Naive thymus-derived CD4-positive, alpha-beta T cell (primary cell): Measurements from ENCODE around the gene ADD3. TPM values are rescaled to one million over a fixed set of nuclear protein-coding genes. Genes with fewer than 3 reads are reported as not detected.
"Not testable (repeated sequence)": the region's sequence is repeated elsewhere in the genome, so short reads cannot be mapped to it uniquely, and the experiment has no call there.

Source experiments
- ATAC-seq: fragments of 150-1000 bp; cut with Tn5 transposase; 2 replicates; pipeline ENCODE4 v1.10.0; 2021; ENCODE audit warnings: mild to moderate bottlenecking, moderate library complexity
- CTCF ChIA-PET: fragments of 350-600 bp; sonication (Branson Sonifier 250); formaldehyde crosslinking; loops from one replicate; lab custom pipeline; 2021; ENCODE audit warnings: antibody characterized with exemption; lab: Charles Lee
- POLR2A ChIA-PET: fragments of 350-600 bp; sonication (Branson Sonifier 250); formaldehyde crosslinking; loops from one replicate; lab custom pipeline; 2021; ENCODE audit warnings: antibody characterized with exemption, inconsistent platforms; lab: Charles Lee
- DNase-seq, 9 donors: peaks; one replicate each; pipeline versions ENCODE4 v3.0.0 to v3.0.0-alpha.2; 2020 to 2022; ENCODE audit warnings: mixed read lengths in 1 of 9
- H3K27ac ChIP-seq: one replicate; pipeline ENCODE4 v1.7.0; 2013; ENCODE audit warnings: mild to moderate bottlenecking, low read depth, low read length, moderate library complexity
- H3K27me3 ChIP-seq, 2 donors: one replicate each; pipeline ENCODE4 v1.7.0; 2013; ENCODE audit warnings: low read length in 2 of 2, mild to moderate bottlenecking in 2 of 2, moderate library complexity in 2 of 2; ENCODE audit not compliant: control insufficient read depth in 2 of 2, insufficient read depth in 2 of 2
- H3K36me3 ChIP-seq, 3 experiments: 1 replicate in 2 of 3; 2 replicates in 1 of 3; pipeline ENCODE4 v1.7.0; 2013; ENCODE audit warnings: low read length in 3 of 3, mild to moderate bottlenecking in 3 of 3, moderate library complexity in 1 of 3; ENCODE audit not compliant: insufficient read depth in 3 of 3, control insufficient read depth in 2 of 3
- H3K4me1 ChIP-seq, 2 donors: one replicate each; pipeline ENCODE4 v1.7.0; 2013; ENCODE audit warnings: low read length in 2 of 2, mild to moderate bottlenecking in 2 of 2, moderate library complexity in 1 of 2; ENCODE audit not compliant: control insufficient read depth in 2 of 2, insufficient read depth in 2 of 2
- H3K4me3 ChIP-seq: 2 replicates; pipeline ENCODE4 v1.7.0; 2013; ENCODE audit warnings: mild to moderate bottlenecking, low read length
- H3K9me3 ChIP-seq, 3 experiments: 1 replicate in 2 of 3; 2 replicates in 1 of 3; pipeline ENCODE4 v1.7.0; 2013; ENCODE audit warnings: low read length in 3 of 3; ENCODE audit not compliant: control insufficient read depth in 2 of 3
- H3K27ac Mint-ChIP-seq, 9 donors: one replicate each; pipeline ENCODE4 v1.8.0; 2020 to 2022; ENCODE audit warnings: mixed read lengths in 9 of 9, mild to moderate bottlenecking in 8 of 9, moderate library complexity in 5 of 9, inconsistent platforms in 2 of 9
- H3K27me3 Mint-ChIP-seq, 5 donors: one replicate each; pipeline ENCODE4 v1.8.0; 2021 to 2022; ENCODE audit warnings: mixed read lengths in 5 of 5, mild to moderate bottlenecking in 1 of 5
- H3K36me3 Mint-ChIP-seq, 5 donors: one replicate each; pipeline ENCODE4 v1.8.0; 2020 to 2022; ENCODE audit warnings: mixed read lengths in 5 of 5, mild to moderate bottlenecking in 3 of 5, inconsistent platforms in 1 of 5
- H3K4me1 Mint-ChIP-seq, 7 donors: one replicate each; pipeline ENCODE4 v1.8.0; 2020 to 2022; ENCODE audit warnings: mixed read lengths in 7 of 7, mild to moderate bottlenecking in 3 of 7, inconsistent platforms in 1 of 7
- H3K4me3 Mint-ChIP-seq, 10 donors: one replicate each; pipeline ENCODE4 v1.8.0; 2020 to 2022; ENCODE audit warnings: mild to moderate bottlenecking in 10 of 10, mixed read lengths in 10 of 10, moderate library complexity in 6 of 10, inconsistent platforms in 2 of 10
- H3K9me3 Mint-ChIP-seq, 11 donors: one replicate each; pipeline ENCODE4 v1.8.0; 2020 to 2022; ENCODE audit warnings: mixed read lengths in 11 of 11, mild to moderate bottlenecking in 4 of 11, inconsistent platforms in 1 of 11, moderate library complexity in 1 of 11
- intact Hi-C, 2 donors: fragments of 100-400 bp; cut with micrococcal nuclease; formaldehyde crosslinking; loops; one replicate each; pipeline ENCODE4 v1.15.1; 2023
- polyA plus RNA-seq, 2 donors: library from polyadenylated mRNA; unstranded; fragments of 300-500 nt; fragmentation: Illumina TruSeq; gene quantifications; one replicate each; pipeline ENCODE4 v1.2.3, GENCODE V29; 2021
- total RNA-seq, 6 experiments: library from RNA in 5 of 6; stranded (reverse) in 5 of 6; gene quantifications; 1 replicate in 5 of 6; 2 replicates in 1 of 6; pipeline ENCODE4 v1.2.3 and lab custom pipeline; 2021 to 2026

The ADD3 gene
- total and polyA plus RNA-seq, 7 experiments from 2014 or later = 281 to 535 (median 450) TPM

DNA sequence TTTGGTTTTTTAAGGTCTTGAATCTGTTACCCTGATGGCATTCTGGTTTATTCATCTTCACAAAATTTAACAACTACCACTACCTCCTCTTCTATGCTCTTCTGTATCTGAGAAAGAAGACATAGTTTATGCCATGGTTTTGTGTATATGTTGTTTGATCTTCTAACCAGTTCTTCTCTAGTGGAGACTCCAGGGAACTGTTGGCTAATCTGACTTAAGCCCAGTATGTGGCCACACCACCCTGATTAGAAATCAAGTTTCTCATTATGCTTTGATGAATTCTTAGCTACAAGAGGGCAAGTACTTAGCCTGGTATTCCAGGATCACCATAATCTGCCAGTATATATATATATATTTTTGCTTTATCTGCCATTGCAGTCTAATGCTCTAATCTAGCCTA lies 100.1 kb downstream of the ADD3 start:
- H3K36me3 Mint-ChIP-seq = peaks cover 4 to 56% (median 26%) of the 10 kb centered on the region in 5 donors
- H3K4me3 Mint-ChIP-seq = no peak overlapping the region
- no peak overlapping the region for H3K4me3 ChIP-seq
- no peak overlapping the region for H3K27ac ChIP-seq
- POLR2A ChIA-PET = interaction anchor here (0.8 to 1.0 kb wide), 3 partner anchors 11 to 99 kb away, joined by 3 to 4 read pairs (median 4); no protein-coding TSS in a partner anchor
- ATAC-seq = no peak
- intact Hi-C loops = loop anchor here (2.0 to 10.0 kb wide), 4 partner anchors 13 to 223 kb away; no protein-coding TSS in a partner anchor
- H3K27me3 ChIP-seq = no peaks in the 10 kb centered on the region
- H3K9me3 Mint-ChIP-seq = no peaks in the 10 kb centered on the region
- peaks cover 0 to 4% of the 10 kb centered on the region in 2 donors for H3K4me1 ChIP-seq
- peaks cover 0 to 42% (median 0%) of the 10 kb centered on the region in 3 experiments for H3K36me3 ChIP-seq
- no peaks in the 10 kb centered on the region for H3K27me3 Mint-ChIP-seq
- peaks cover 18 to 71% (median 57%) of the 10 kb centered on the region in 7 donors for H3K4me1 Mint-ChIP-seq
- CTCF ChIA-PET = interaction anchor here (0.7 to 2.2 kb wide), 7 partner anchors 9 to 224 kb away, joined by 3 to 9 read pairs (median 4); no protein-coding TSS in a partner anchor
- H3K27ac Mint-ChIP-seq = peak overlapping the region in 7 of 9 donors; percentile 2 to 77 (median 33)
- no peaks in the 10 kb centered on the region for H3K9me3 ChIP-seq
- DNase-seq = peak in 1 of 9 donors; percentile 11

DNA sequence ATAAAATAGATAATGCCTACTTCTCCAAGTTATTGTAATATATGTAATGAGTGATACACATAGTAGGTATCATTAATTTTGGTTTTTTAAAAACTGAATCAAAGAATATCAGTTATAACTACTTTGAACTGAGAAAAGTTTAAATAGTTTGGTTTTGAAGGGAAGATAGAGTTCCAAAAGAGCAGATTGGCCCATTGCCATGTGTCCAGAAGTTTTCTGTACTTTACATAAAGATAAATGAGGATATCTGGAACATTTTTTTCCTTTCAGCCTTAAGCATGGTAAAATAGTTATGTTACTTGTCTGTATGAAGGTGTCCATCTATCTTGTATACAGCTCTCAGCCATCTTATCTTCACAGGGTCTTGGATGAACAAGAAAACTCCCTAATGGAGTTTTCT lies 101.7 kb downstream of the ADD3 start:
- H3K27ac ChIP-seq = no peak overlapping the region
- no peak overlapping the region for H3K4me3 ChIP-seq
- H3K4me1 ChIP-seq = no peaks in the 10 kb centered on the region
- no peak for DNase-seq
- H3K9me3 ChIP-seq = no peaks in the 10 kb centered on the region
- Mint-ChIP-seq H3K27ac (peak overlapping the region in 7 of 9 donors; percentile 21 to 85 (median 69)), H3K36me3 (peaks cover 10 to 63% (median 27%) of the 10 kb centered on the region in 5 donors), H3K9me3 (no peaks in the 10 kb centered on the region), H3K4me1 (peaks cover 18 to 56% (median 45%) of the 10 kb centered on the region in 7 donors), H3K4me3 (no peak overlapping the region), H3K27me3 (no peaks in the 10 kb centered on the region)
- POLR2A ChIA-PET = interaction anchor here (0.6 to 1.0 kb wide), 2 partner anchors 52 to 93 kb away, joined by 3 to 4 read pairs; no protein-coding TSS in a partner anchor
- no peaks in the 10 kb centered on the region for H3K27me3 ChIP-seq
- CTCF ChIA-PET = interaction anchor here (0.8 to 1.0 kb wide), 3 partner anchors 28 to 225 kb away, joined by 3 read pairs; no protein-coding TSS in a partner anchor
- intact Hi-C loops = loop anchor here (2.0 to 10.0 kb wide), 4 partner anchors 15 to 225 kb away; no protein-coding TSS in a partner anchor
- peaks cover 4 to 47% (median 4%) of the 10 kb centered on the region in 3 experiments for H3K36me3 ChIP-seq
- no peak for ATAC-seq

- H3K27ac ChIP-seq = no peak overlapping the region
- CTCF ChIA-PET = interaction anchor here (0.8 to 1.0 kb wide), 2 partner anchors 27 to 226 kb away, joined by 3 read pairs; no protein-coding TSS in a partner anchor
- Mint-ChIP-seq H3K9me3 (no peaks in the 10 kb centered on the region), H3K27me3 (no peaks in the 10 kb centered on the region), H3K4me1 (peaks cover 16 to 54% (median 39%) of the 10 kb centered on the region in 7 donors), H3K36me3 (peaks cover 14 to 66% (median 28%) of the 10 kb centered on the region in 5 donors), H3K27ac (peak overlapping the region; percentile 50 to 85 (median 74)), H3K4me3 (no peak overlapping the region)
- H3K4me3 ChIP-seq = no peak overlapping the region
- no peaks in the 10 kb centered on the region for H3K4me1 ChIP-seq
- no peaks in the 10 kb centered on the region for H3K27me3 ChIP-seq
- intact Hi-C loops = no loop called here
- ATAC-seq (no peak), DNase-seq (no peak)
- peaks cover 4 to 54% (median 5%) of the 10 kb centered on the region in 3 experiments for H3K36me3 ChIP-seq
- POLR2A ChIA-PET = interaction anchor here (0.6 to 1.0 kb wide), 4 partner anchors 39 to 128 kb away, joined by 3 to 7 read pairs (median 4); no protein-coding TSS in a partner anchor
- no peaks in the 10 kb centered on the region for H3K9me3 ChIP-seq
Observed at GRCh38 chr10:110110338-110110737, 102.6 kb downstream of the ADD3 start.

DNA sequence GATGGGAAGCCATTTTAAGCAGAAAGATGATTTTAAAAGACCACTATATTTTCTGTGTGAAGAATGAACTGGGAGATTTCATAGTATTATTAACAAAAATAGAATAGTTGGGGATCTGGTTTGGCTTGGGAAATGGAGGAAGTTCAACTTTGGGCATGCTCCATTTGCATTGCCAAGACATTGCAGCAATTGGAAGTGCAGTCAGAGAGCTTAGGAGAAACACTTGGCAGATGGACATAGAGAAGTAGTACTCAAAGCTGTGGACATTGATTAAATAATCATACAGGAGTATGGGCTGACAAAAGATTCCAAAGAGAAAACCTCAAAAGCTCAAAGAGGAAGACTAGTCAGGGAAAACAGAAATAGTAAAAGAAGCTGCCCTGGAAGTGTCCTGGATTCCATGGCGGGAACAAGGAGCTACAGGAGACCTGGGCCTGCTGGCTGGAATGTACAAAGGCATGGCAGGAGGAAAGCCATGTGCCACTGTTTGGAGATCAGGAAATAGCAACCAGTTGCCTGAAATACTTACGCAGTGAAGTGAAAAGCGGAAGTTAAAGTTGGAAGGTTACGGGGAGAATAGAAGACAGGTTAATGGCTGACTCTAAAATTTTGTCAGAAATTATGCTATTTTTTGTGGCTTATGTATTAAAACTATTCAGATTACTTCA lies 106.0 kb downstream of the ADD3 start:
- H3K36me3 Mint-ChIP-seq = peaks cover 15 to 67% (median 41%) of the 10 kb centered on the region in 5 donors
- Histone ChIP-seq H3K27ac (no peak overlapping the region), H3K36me3 (peaks cover 14 to 77% (median 27%) of the 10 kb centered on the region in 3 experiments), H3K4me3 (no peak overlapping the region), H3K27me3 (no peaks in the 10 kb centered on the region), H3K9me3 (no peaks in the 10 kb centered on the region), H3K4me1 (no peaks in the 10 kb centered on the region)
- DNase-seq (no peak), ATAC-seq (no peak)
- peaks cover 7 to 29% (median 19%) of the 10 kb centered on the region in 7 donors for H3K4me1 Mint-ChIP-seq
- H3K4me3 Mint-ChIP-seq = no peak overlapping the region
- intact Hi-C loops = no loop called here
- ChIA-PET POLR2A (no interaction called here), CTCF (no interaction called here)
- H3K27me3 Mint-ChIP-seq = no peaks in the 10 kb centered on the region
- H3K9me3 Mint-ChIP-seq = no peaks in the 10 kb centered on the region
- H3K27ac Mint-ChIP-seq = peak overlapping the region in 3 of 9 donors; percentile 19 to 74 (median 52)

DNA sequence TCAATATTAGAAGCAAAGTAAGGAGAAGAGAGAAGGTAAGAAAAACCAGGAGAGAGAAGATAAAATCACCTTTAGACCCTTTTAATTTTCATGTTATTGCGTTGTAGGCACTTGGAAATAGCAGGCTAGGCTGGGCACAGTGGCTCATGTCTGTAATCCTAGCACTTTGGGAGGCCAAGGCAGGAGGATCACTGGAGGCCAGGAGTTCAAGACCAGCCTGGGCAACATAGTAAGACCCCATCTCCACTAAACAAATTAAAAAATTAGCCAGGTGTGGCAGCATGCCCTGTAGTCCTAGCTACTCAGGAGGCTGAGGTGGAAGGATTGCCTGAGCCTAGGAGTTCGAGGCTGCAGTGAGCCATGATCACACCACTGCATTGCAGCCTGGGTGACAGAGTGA lies 106.9 kb downstream of the ADD3 start:
- ATAC-seq, H3K27ac ChIP-seq, H3K9me3 ChIP-seq, DNase-seq, H3K4me1 ChIP-seq, CTCF ChIA-PET, intact Hi-C loops, H3K9me3 Mint-ChIP-seq, H3K27me3 Mint-ChIP-seq, POLR2A ChIA-PET, H3K4me3 Mint-ChIP-seq, H3K27me3 ChIP-seq, H3K4me3 ChIP-seq: not testable (repeated sequence)
- peaks cover 15 to 70% (median 44%) of the 10 kb centered on the region in 5 donors for H3K36me3 Mint-ChIP-seq
- H3K4me1 Mint-ChIP-seq = peaks cover 7 to 22% (median 16%) of the 10 kb centered on the region in 7 donors
- H3K27ac Mint-ChIP-seq = peak overlapping the region in 6 of 9 donors; percentile 3 to 74 (median 58)
- peaks cover 20 to 86% (median 34%) of the 10 kb centered on the region in 3 experiments for H3K36me3 ChIP-seq

- ChIA-PET CTCF (interaction anchor here (0.6 to 0.7 kb wide), 2 partner anchors 20 to 232 kb away, joined by 3 read pairs; no protein-coding TSS in a partner anchor), POLR2A (interaction anchor here (0.7 to 1.0 kb wide), 3 partner anchors 39 to 206 kb away, joined by 3 to 4 read pairs (median 3); no protein-coding TSS in a partner anchor)
- peaks cover 20 to 80% (median 34%) of the 10 kb centered on the region in 3 experiments for H3K36me3 ChIP-seq
- H3K4me3 Mint-ChIP-seq = no peak overlapping the region
- ATAC-seq = no peak
- no peaks in the 10 kb centered on the region for H3K27me3 ChIP-seq
- peaks cover 15 to 66% (median 50%) of the 10 kb centered on the region in 5 donors for H3K36me3 Mint-ChIP-seq
- peak overlapping the region in 7 of 9 donors; percentile 7 to 84 (median 70) for H3K27ac Mint-ChIP-seq
- no peak overlapping the region for H3K4me3 ChIP-seq
- peaks cover 0 to 2% (median 0%) of the 10 kb centered on the region in 11 donors for H3K9me3 Mint-ChIP-seq
- DNase-seq = no peak
- H3K4me1 Mint-ChIP-seq = peaks cover 0 to 14% (median 8%) of the 10 kb centered on the region in 7 donors
- H3K27ac ChIP-seq = no peak overlapping the region
- no peaks in the 10 kb centered on the region for H3K9me3 ChIP-seq
- H3K4me1 ChIP-seq = no peaks in the 10 kb centered on the region
- H3K27me3 Mint-ChIP-seq = no peaks in the 10 kb centered on the region
- intact Hi-C loops = no loop called here
Observed at GRCh38 chr10:110115784-110116520, 108.2 kb downstream of the ADD3 start.
